ENCODE measurements around the gene DYRK1A. TPM values are rescaled to one million over a fixed set of nuclear protein-coding genes. Genes with fewer than 3 reads are reported as not detected.

DYRK1A gene
- total RNA-seq, 1 experiment from 2014 or later, result 35.8 TPM

GRCh38 chr21:37565530-37566223 is 199.1 kb downstream of the DYRK1A start:
- peak; percentile 29 for DNase-seq (ENCODE audit: low spot score)

- no peak for DNase-seq (ENCODE audit: low spot score)
Measured at GRCh38 chr21:37566790-37567615, 200.4 kb downstream of the DYRK1A start.

DNA sequence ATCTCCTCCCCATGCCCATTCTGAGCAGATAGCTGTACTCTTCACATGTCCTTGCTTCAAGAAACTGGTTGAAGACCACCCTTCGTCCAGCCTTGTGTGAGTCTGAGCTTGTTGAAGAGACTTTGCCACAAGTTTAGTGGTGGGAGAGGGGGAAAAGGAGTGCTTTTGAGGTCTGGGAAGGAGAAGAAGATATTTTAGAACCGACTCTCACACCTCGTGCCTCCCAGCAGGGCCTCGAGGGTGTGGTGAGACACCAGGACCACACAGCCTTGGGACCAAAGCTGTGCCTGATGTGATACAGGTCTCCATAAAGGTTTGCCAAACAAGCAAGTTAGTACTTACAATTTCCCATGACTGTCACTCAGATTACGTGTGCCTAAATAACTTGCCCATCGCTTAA is 201.8 kb downstream of the DYRK1A start:
- DNase-seq (ENCODE audit: low spot score), result no peak

DNA sequence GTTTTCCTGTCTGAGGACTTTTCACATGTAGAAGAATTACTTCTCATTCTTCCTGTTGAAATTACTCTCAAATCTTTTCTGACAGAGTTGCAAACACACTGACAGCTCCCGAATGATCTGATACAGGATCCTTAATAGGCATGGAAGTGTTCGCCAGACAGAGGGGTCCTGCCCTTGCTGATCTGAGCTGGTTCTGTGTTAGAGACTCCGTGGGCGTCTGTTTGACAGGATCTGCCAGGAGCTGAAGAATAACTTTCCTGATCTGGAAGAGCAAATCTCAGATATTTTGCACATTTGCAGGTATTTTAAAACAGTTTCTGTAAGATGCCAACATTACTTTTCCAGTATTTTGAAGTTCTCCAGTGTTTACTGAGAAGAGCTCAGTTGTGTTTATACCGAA is 202.3 kb downstream of the DYRK1A start:
- no peak for DNase-seq (ENCODE audit: low spot score)

GRCh38 chr21:37571442-37571841 is 204.9 kb downstream of the DYRK1A start:
- no peak for DNase-seq (ENCODE audit: low spot score)

DNA sequence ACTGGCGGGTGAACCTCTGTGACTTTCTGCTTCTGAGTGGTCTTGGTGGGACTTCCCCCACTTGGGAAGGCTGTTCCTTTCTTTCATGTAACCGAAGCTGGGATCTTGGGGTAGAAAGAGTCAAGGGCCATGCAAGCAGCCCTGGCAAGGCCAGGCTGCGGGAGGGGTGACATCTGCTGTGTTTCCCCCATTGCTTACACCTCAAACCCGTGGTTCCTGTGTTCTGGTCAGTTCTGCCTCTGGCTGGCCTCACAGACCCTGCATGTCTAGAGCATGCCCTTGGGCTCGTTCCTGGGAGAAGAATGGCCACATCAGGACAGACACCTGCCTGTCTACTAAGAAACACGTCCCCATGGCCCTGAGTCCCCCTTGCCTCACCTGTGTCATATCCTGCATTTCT is 207.7 kb downstream of the DYRK1A start:
- DNase-seq (ENCODE audit: low spot score), result no peak

- no peak for DNase-seq (ENCODE audit: low spot score)
Measured at GRCh38 chr21:37574751-37575150, 208.2 kb downstream of the DYRK1A start.

DNA sequence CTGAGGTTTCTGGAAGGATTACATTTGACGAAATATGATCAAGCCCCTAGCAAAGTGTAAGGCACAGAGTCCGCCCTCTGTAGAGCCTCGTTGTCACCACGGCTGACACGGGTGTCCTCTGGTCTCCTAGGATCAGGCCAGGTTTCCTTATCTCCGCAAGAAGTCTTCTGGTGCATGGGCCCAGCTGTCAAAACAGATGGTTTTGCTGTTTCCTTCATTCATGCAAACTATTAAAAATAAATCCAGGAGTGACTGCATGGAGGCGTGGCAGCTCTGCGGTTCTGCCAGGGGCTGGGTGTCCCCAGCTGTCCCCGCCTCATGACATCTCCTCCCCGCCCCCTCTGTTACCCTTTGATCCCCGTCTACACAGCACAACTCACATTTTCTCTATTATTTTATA is 209.0 kb downstream of the DYRK1A start:
- DNase-seq (ENCODE audit: low spot score), result no peak

Other genes with a start within 250 kb of the DYRK1A start
- gene VPS26C, start 99.4 kb upstream of the DYRK1A start, total RNA-seq (2014; rRNA removed; shearing (Covaris generic)), result 38.6 and 47.9 TPM in 2 replicates

Data from HT-29 (cell line).